ENCODE results near the gene GABRB1.

The GABRB1 gene

DNA sequence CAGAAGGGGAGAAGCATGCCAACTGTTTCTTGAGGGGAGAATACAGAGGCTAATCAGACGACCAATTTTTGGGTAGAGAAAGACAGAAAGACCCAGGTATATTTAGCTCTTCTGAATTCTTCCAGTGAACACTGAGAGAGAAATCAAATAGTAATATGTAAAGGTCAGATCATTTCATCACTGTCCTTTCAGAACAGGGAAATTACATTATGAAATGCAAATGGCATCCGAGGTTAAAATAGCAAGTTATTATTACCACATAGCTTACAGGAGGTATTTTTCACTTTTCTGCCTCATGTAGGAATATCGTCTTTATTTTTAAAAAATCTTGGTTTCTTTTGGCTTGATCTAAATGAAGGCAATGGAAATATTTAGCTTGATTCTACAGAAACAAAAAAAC is 18.0 kb downstream of the GABRB1 start:
- DNase-seq: no peak

DNA sequence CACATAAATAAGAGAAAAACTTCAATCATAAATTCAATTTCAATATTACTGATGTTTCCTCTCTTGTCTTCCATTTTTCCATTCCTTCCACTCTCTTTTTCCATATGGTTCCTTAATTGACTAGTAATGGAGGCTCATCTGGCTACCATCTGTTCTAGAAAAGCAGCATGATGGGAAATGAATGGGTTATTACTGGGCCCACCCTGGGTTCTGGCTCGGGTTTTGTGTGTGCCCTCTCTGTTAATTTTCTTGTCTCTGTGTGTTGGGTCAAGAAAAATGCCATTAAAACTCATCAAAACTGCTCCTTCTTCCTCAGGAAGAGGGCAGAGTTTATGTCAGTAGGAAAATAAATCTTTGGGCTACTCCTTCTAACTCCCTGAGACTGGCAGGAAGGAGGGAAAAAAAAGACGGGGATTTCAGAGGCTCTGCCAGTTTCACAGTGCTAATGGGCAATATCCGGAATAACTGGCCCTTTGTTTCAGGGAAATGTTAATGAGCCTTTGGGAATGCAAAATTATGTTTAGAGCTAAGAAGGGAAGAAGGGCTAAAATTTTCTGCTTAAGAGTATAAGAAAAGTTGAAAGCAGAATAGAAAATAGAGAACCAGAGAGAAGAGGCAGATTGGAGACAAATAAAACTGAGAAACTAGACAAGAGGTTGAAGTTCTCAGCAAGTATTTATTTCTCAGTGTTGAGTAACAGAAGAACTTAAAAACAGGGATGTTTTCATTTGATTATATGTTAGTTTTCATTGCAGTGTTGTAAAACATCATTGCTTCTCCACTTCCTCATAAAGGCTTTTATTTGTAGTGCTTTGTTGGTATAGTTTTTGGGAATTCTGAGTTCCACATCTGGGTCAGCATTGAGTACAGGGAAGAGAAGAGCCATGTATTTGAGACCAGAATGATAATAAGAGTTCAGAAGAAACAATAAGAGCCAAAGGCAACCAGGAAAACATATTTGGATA is 19.7 kb downstream of the GABRB1 start:
- DNase-seq: no peak

DNA sequence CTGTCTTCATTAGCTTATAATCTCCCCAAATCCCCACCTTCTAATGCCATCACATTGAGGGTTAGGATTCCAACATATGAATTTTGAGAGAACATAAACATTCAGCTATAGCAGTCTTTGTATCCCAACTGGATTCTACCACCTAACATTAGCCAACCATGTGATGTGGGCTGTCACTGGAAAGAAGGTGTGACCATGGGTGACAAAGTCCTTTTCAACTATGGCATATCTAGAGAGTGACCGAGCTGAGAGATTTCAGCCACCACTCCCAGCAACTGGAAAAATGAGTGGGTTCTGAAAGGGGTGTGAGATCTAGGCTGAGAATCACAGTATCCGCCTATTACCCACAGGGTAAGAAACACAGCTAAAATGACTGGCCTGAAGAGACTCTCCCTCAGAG is 22.1 kb downstream of the GABRB1 start:
- no peak for DNase-seq

DNA sequence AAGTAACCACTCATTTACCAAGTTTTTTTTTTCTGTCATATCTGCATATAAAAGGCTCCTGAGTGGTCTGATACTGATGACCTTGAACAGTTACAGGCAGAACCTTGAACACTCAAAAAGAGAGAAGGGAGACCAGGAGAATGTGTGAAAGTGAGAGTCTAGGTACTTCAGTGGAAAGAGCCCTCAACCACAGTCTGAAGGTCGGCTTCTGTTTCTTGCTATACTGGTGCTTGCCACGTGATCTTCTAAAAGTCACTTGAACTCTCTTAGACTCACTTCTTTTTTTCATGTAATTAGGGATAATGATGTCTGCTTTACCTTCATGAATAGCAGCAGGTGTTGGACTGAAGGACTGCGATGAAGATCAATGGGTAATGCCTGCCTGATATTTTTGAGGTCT is 22.8 kb downstream of the GABRB1 start:
- DNase-seq: no peak

DNA sequence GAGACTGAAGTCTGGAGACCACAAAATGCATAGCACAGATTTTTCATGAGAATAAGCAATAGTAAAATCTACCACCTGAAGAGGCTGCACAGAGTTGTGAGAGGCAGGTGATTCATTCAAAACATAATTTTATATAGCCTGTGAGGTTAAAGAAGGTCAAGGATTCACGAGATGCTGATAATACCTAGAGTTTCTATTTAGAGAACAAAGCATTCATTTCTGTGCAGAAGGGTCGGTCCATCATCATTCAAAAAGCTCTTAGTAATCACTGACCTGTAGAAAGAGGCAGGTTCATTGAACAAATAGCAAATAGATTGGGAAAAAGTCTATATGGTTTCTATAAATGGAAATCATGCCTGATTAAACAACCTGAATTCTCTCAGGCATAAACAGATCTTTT is 26.6 kb downstream of the GABRB1 start:
- DNase-seq: no peak

DNA sequence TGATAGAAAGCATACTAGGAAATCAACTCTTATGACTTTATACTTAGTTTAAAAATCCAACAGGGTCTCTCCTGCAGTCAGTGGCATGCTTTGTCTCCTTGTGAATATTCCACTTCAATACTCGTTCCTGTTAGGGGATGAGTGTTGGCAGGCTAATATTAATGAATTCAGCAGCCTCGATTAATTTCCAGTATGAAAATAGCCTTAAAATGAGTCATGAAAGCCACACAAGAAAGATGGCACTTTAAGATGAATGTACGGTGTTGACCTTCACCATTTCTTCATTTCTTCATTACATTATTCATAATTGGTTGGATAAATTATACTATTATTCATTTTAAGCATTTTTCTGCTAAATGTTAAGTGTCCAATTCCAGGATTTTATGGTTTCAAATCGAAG is 29.2 kb downstream of the GABRB1 start:
- DNase-seq: no peak

DNA sequence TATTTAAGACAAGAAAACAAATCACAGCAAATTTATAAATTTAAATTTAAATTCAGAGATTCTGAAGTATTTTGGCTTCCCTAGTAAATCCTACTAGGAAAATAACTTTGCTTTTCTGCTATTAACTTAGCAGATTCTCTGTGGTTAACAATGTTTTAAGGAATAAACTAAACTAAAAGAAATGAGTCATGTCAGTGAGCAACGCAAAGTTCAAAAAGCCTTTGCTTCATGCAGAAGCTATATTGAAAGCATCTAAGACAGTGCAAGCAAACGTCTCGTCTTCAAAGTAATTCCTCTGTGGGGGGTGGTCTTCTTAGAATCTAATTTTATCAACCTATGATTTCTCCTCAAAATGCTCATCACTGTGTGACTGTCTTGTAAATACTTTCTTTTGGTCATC is 30.1 kb downstream of the GABRB1 start:
- DNase-seq: no peak

DNA sequence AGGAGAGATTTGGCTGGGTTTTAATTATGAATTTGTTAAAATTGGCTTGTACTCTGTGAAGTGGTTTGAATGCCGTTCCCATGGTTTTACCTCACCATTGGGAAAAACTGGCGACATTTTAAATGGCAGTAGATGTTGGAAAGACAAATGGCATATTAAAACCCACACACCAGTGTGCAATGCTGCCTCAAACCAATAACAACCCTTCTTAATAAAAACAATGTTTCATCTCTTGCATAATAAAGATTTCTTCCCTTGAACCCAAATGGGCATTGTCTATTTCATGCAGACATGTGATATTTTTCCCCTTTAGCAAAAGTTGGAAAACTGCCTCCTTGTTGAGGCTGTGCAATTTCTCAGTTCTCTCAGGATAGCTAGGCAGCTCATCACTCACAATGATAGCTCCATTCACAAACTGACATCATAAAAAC is 33.7 kb downstream of the GABRB1 start:
- no peak for DNase-seq

GRCh38 chr4:47068986-47069385 is 37.6 kb downstream of the GABRB1 start:
- no peak for DNase-seq

DNA sequence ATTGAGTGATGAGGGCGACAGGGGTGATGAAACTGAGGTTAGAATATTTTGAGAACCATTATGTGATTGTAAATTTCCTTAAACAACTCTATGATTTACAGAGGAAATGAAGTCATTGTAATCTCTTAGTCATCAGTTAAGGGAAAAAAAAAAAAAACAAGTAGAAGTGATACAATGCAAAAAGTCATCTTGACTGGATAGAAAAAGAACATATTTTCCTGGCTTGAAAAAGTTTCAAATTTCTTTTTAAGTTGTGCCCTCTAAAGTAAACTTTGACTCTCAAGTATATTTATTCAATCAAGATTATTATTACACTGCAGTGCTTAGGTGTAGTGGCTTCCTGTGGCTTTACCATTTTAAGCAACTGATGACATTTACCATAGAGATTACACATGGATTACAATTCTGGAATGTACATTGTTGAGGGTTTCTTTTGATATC is 40.6 kb downstream of the GABRB1 start:
- DNase-seq: no peak

DNA sequence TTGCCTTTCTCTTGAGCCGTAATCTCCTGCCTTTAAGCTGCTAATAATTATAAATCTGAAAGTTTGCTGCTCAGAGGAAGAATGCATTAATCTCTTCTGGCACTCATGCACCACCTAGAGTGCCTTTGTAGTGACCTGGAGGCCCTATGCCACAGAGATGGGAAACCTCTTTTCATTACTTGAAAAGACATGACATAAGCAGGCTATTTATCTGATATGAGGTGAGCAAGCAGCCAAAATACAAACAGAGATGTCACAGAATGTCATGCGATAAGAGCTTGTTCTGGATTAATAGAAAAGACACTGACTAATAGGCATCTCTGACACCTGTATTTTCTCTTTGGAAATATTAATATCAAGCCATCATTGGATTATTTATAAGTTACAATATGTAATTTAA is 42.3 kb downstream of the GABRB1 start:
- DNase-seq: no peak

DNA sequence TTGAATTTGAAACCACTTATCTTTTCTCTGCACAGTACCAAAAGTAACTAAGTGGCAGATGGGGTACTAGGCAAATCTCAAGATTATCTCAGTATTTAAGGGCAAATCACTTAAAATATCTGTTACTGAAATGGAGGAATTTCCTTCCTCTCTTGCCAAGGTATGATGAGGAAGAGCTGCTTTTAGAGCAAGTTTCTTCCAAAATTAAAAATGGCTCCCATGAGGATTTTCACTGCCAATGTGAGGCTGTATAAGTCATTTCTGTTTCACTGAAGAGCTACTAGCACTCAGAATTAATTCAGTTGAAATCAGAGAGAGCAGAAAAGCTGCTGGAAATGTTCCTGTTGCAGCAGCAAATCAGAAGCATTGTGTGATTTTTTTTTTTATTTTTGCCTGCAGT is 43.4 kb downstream of the GABRB1 start:
- DNase-seq: no peak

DNA sequence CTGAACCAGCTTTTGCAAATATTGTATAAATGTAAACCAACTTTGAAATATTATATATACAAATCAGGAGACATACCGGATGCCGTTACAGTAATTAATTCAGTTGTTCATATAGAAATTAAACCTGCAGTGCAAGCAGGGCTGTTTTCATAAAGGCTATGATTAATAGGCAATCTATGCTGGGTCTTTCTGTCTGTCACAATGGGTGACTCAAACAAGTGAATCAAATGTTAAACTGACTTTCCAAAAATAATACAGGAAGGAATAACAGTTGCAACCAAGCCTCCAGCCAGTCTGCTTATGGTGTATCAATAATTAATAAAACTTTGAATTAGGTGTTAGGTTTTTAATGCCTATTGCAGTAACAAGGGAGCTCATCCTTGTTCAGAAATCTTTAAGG is 43.9 kb downstream of the GABRB1 start:
- no peak for DNase-seq

DNA sequence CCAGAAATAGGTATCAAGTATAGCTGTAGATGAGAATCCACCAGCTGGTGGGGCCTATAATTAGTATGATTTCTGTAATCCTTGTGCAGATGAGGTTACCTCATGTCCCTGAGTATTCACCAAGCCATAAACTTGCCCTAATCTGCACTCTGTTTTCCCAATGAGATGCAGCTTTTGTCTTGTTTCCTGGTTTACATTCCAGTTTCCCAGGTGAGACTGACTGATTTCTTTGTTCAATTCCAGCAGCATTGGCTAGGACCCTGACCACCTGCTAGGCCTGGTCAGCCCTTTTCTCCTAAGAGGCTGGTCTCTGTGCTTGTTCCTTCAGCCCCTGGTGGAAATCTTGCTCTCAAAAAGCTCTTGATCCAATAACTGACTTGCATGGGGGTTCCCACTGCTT is 44.6 kb downstream of the GABRB1 start:
- DNase-seq: no peak

DNA sequence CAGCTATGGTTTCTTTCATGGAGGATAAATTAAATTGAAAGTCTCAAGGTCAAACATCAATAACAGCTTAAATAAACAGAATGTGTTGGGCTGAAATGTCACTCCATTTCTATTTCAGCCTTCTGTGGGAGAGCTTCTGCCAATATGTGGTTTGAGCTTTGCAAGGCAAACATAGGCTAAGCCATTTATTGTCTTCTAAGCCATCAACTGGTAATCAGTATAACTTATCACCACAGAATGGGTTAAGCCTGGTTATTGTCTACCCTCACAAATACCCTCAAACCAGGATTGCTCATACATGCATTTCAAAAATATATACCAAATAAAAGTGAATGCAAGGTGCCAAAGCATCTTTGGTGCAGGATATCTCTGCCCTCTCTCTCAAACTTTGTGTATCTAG is 52.7 kb downstream of the GABRB1 start:
- no peak for DNase-seq

GRCh38 chr4:47084795-47085194 is 53.4 kb downstream of the GABRB1 start:
- DNase-seq: no peak

DNA sequence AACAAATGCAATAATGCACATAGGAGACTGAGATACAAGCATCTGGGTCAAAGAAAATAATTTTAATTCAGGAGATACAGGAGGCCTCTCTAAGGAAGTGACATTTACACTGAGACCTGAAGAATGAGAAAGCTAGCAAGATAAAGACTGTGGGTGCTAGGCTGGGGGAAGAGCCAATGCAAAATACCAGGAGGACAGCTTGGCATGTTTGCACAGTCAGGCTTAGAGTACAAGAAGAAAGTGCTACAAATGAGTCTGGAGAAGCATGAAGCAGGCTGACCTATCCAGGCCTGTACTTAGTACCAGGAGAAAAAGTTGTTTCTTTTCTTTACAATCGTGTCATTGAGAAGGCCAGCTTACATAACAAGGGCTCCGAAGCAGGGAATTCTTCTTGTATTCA is 56.9 kb downstream of the GABRB1 start:
- DNase-seq: no peak

GRCh38 chr4:47095884-47096283 is 64.5 kb downstream of the GABRB1 start:
- no peak for DNase-seq

DNA sequence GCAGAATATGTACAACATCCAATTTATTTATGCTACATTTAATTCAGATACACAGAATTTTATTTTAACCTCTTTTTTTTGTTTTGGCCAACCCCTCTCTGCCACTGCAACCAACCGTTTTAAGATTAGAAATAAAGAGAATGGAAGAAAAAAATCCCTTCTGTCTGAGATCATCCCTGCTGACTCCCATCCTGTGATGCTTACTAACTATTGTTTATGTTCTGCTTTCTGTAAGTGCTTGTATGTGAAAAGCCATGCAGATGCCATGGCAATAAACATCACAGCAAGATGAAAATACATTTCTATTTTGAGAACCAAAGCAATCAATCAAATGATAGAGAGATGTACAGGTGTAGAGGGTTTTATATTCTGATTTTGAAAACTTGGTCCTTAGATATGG is 70.1 kb downstream of the GABRB1 start:
- DNase-seq: no peak

DNA sequence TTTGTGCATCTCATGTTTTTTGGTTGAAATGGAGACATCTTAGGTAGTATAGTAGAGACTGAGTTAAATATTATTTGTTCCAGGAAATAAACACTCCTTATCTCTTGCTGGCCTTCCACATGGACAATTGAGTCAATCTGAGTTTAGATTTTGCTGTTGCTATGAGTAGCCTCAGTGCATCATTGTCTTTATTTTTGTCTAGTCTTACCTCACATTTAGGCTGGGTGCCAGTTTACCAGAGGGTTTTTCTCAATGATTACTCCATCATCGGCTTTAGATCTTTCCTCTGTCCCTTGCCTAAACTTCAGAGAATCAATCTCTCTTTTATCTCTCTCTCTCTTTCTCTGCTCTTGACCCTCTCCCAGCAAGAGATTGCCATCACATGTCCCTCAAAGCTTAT is 73.6 kb downstream of the GABRB1 start:
- DNase-seq: no peak

- DNase-seq: no peak
These were observed 75.2 kb downstream of the GABRB1 start for GRCh38 chr4:47106561-47106960.

DNA sequence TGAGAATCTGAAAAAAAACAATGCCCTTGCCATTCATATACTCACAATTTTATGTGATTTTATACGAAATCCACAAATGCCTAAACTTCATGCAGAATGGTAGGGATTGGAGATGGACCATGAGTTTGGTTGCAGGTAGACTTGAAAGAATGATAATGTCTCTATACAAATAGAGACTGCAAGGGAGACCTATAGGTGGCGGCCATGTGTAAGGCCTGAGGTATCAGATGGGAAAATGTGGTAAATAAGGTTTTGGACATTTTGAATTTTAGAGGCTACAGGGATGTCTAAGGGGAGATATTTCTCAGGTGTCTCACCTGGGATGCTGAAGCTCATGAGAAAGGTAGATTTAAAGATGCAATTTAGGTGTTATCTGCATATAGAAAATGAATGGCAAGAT is 78.0 kb downstream of the GABRB1 start:
- DNase-seq: no peak

DNA sequence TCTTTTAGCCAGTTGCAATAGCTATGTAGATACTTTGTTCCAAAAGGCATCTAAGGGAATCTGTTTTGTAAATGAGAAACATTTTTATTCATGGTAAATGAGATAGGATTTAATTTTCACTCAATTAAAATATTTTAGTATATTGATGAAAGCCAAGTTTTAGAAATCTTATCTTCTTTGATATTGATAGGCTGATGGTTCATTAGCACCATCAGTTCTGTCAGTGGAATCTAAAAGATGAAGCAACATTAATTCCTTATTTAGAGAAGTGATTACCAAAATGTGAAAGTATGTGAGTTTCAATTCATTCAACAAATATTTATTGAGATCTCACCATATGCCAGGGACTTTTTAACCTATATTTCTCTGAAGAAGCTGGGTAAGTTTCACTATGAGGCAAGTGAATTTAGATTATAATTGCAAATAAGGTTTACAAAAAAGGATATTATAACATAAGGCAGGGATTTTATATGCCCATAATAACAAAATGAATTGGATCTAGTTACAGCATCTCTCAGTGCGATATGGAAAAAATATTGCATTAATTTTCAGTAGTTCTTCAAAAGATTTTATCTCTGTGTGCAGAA is 79.3 kb downstream of the GABRB1 start:
- no peak for DNase-seq

DNA sequence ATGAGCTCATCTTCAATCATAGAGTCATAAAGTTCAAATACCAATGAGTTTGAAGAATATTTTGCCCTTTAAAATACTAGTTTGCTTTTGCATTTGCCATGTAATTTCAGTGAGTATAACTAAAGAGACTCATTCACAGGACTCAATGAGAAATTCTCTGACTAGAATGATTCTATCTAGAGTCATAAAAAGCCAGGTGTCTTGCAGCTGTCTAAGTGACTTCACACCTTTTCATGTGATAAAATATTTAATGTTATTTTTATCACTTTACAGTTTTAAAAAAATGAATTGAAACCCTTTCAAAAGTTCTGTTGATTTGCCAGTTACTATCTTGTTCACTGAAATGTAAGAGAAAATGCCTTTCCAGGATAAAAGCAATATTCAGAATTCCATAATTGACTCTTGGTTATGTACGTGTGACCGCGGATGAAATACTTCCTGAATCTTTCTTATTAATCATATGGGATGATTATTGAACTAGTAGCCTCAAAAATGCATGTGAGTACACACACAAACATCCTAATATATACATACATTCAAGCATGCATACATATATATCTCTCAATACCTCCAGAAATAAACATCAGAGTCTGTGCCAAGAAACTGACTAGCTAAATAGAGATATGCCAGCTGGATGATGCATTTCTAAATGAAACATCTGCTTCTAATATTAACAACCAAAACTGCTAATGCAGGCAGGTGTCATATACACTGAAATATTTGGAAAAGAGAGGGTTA is 87.0 kb downstream of the GABRB1 start:
- no peak for DNase-seq

All from effector CD4-positive, alpha-beta T cell (primary cell).